Measurements from ENCODE around the gene LTBP3. TPM values are rescaled to one million over a fixed set of nuclear protein-coding genes. Genes with fewer than 3 reads are reported as not detected.
A peak's percentile ranks its signal among the peaks of the same experiment; 100 is the strongest.

Gene LTBP3
- total and polyA plus RNA-seq, 2 of the 13 experiments (the other 11 are each of a cell fraction or from before 2014, with no cell fraction given) = 12.2 to 68.1 TPM

DNA sequence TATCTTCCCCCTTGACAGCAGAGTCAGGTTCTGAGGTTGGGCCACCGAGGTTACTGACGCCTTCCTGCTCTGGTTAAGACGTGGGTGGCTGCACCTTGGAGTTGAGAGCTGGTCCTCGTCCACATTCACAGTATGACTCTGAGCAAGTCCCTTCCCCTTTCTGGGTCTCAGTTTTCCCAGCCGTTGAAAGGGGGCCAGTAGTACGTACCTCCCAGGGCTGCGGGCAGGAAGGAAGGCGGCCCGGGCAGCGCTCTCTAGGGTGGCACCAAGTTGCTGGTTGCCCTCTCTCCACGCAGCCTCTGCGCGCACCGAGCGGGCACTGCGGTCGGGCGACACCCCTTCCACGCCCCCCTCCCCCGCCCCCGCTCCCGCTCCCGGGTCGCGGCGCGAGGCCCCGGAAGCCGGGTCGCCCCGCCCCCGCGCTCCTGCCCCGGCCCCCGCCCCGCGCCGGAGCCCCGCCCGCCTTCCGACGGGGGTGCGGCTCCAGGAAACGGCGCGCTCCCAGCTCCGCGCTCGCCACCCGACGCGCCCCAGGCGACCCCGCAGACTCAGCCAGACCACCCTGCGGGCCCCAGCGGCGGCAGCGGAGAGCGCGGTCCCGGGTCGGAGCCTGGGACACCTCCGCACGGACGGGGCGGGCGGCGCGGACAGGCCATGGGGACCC, 17.5 kb upstream of the LTBP3 start, which contains the start of gene EHBP1L1 (continued):
- no peak for TF ChIP-seq ZFP36L2 (CRISPR knock-in tag; IDR thresholded peaks at IDR 0.05)
- TF ChIP-seq, protein P1, sequence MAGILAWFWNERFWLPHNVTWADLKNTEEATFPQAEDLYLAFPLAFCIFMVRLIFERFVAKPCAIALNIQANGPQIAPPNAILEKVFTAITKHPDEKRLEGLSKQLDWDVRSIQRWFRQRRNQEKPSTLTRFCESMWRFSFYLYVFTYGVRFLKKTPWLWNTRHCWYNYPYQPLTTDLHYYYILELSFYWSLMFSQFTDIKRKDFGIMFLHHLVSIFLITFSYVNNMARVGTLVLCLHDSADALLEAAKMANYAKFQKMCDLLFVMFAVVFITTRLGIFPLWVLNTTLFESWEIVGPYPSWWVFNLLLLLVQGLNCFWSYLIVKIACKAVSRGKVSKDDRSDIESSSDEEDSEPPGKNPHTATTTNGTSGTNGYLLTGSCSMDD (CRISPR knock-in tag; IDR thresholded peaks at IDR 0.05) = no peak
- TF ChIP-seq, protein P2, sequence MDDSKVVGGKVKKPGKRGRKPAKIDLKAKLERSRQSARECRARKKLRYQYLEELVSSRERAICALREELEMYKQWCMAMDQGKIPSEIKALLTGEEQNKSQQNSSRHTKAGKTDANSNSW (CRISPR knock-in tag; IDR thresholded peaks at IDR 0.05; ENCODE audit: borderline replicate concordance) = no peak; the same call in 1 of the 2 replicates
- no peak for TF ChIP-seq HES4 (CRISPR knock-in tag; IDR thresholded peaks at IDR 0.05; ENCODE audit: borderline replicate concordance)
- TF ChIP-seq, protein P3, sequence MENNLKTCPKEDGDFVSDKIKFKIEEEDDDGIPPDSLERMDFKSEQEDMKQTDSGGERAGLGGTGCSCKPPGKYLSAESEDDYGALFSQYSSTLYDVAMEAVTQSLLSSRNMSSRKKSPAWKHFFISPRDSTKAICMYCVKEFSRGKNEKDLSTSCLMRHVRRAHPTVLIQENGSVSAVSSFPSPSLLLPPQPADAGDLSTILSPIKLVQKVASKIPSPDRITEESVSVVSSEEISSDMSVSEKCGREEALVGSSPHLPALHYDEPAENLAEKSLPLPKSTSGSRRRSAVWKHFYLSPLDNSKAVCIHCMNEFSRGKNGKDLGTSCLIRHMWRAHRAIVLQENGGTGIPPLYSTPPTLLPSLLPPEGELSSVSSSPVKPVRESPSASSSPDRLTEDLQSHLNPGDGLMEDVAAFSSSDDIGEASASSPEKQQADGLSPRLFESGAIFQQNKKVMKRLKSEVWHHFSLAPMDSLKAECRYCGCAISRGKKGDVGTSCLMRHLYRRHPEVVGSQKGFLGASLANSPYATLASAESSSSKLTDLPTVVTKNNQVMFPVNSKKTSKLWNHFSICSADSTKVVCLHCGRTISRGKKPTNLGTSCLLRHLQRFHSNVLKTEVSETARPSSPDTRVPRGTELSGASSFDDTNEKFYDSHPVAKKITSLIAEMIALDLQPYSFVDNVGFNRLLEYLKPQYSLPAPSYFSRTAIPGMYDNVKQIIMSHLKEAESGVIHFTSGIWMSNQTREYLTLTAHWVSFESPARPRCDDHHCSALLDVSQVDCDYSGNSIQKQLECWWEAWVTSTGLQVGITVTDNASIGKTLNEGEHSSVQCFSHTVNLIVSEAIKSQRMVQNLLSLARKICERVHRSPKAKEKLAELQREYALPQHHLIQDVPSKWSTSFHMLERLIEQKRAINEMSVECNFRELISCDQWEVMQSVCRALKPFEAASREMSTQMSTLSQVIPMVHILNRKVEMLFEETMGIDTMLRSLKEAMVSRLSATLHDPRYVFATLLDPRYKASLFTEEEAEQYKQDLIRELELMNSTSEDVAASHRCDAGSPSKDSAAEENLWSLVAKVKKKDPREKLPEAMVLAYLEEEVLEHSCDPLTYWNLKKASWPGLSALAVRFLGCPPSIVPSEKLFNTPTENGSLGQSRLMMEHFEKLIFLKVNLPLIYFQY (CRISPR knock-in tag; IDR thresholded peaks at IDR 0.05; ENCODE audit: borderline replicate concordance) = no peak
- TF ChIP-seq TBX2 (CRISPR knock-in tag; IDR thresholded peaks at IDR 0.05; ENCODE audit: borderline replicate concordance) = no peak
- no peak for TF ChIP-seq ZNF552 (CRISPR knock-in tag; IDR thresholded peaks at IDR 0.05; ENCODE audit: borderline replicate concordance)
- no peak for TF ChIP-seq GPN1 (CRISPR knock-in tag; IDR thresholded peaks at IDR 0.05; ENCODE audit: borderline replicate concordance)
- TF ChIP-seq ZNF3 (CRISPR knock-in tag; IDR thresholded peaks at IDR 0.05) = no peak
- no peak for TF ChIP-seq KLF15 (CRISPR knock-in tag; IDR thresholded peaks at IDR 0.05; ENCODE audit: borderline replicate concordance)
- TF ChIP-seq SUZ12 (IDR thresholded peaks at IDR 0.05; ENCODE audit: low read depth, low read length) = no peak
- TF ChIP-seq ZNF777 (CRISPR knock-in tag; IDR thresholded peaks at IDR 0.05) = peak; percentile 98
- peak; percentile 19; the same call in 1 of the 2 replicates for TF ChIP-seq CENPT (CRISPR knock-in tag; IDR thresholded peaks at IDR 0.05; ENCODE audit: low read depth)
- TF ChIP-seq POLR2AphosphoS2 (IDR thresholded peaks at IDR 0.05; ENCODE audit: low read depth, low read length) = no peak
- TF ChIP-seq CHCHD3 (CRISPR knock-in tag; IDR thresholded peaks at IDR 0.05) = no peak
- TF ChIP-seq SRSF4 (IDR thresholded peaks at IDR 0.05; ENCODE audit: low read depth, low read length, poor library complexity, severe bottlenecking) = no peak
- TF ChIP-seq CREB1 (IDR thresholded peaks at IDR 0.05) = no peak
- TF ChIP-seq CREB1 (CRISPR knock-in tag; IDR thresholded peaks at IDR 0.05) = no peak
- TF ChIP-seq, protein P4, sequence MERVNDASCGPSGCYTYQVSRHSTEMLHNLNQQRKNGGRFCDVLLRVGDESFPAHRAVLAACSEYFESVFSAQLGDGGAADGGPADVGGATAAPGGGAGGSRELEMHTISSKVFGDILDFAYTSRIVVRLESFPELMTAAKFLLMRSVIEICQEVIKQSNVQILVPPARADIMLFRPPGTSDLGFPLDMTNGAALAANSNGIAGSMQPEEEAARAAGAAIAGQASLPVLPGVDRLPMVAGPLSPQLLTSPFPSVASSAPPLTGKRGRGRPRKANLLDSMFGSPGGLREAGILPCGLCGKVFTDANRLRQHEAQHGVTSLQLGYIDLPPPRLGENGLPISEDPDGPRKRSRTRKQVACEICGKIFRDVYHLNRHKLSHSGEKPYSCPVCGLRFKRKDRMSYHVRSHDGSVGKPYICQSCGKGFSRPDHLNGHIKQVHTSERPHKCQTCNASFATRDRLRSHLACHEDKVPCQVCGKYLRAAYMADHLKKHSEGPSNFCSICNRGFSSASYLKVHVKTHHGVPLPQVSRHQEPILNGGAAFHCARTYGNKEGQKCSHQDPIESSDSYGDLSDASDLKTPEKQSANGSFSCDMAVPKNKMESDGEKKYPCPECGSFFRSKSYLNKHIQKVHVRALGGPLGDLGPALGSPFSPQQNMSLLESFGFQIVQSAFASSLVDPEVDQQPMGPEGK (CRISPR knock-in tag; IDR thresholded peaks at IDR 0.05) = peak; percentile 27; the same call in 1 of the 2 replicates
- TF ChIP-seq MED1 (CRISPR knock-in tag; IDR thresholded peaks at IDR 0.05) = no peak
- 0 out of 2 replicates have a peak, but pooled peaks have one; percentile 16 for TF ChIP-seq MAZ (IDR thresholded peaks at IDR 0.05; ENCODE audit: borderline replicate concordance, low read depth, low read length)
- TF ChIP-seq MAZ (CRISPR knock-in tag; IDR thresholded peaks at IDR 0.05; ENCODE audit: low read depth) = peak; percentile 78; the same call in 1 of the 2 replicates
